HG02943 (cell line): ENCODE measurements around the gene PDZD2.
"Not testable (repeated sequence)": the region's sequence is repeated elsewhere in the genome, so short reads cannot be mapped to it uniquely, and the experiment has no call there.

Experiments
- ATAC-seq: cut with Tn5 transposase; IDR thresholded peaks from one replicate; pipeline ENCODE4 v1.9.1; 2021; ENCODE audit warnings: mild to moderate bottlenecking, low read depth, moderate library complexity; ENCODE audit not compliant: unreplicated experiment

PDZD2 gene

DNA sequence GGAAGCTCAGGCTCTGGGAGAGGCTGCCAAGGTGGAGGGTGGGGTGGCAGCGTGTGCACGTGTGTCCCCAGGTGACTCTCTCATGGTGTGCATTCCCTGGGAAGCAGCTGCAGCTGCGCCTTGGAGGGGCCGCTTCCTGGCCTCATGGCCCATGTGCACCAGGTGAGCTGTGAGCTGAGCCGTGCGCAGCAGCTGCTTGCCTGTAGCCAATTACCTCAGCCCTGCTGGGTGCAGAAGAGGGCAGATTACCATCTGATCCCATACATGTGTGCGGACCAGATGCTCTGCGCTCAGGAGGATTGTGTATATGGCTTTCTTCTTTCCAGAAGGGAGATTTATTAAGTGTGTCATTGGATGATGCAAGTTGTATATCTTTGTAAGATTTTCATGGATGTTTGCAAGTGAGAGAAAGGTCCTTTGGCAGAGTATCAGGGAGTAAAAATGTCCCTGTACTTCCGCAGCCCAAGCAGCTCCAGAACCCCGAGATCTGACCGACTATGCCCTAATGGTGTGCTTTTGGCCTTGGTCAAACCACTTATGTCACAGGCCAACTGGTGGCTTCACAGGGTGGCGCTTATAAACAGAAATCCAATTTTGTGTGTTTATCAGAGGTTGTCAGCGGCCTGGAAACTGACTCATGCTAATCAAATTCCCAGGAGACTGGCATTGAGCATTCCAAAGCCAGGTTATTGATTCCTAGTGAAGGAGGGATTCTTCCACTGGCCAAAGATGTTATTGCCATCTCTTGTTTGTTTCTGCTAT is 305.9 kb downstream of the PDZD2 start:
- ATAC-seq: no peak

DNA sequence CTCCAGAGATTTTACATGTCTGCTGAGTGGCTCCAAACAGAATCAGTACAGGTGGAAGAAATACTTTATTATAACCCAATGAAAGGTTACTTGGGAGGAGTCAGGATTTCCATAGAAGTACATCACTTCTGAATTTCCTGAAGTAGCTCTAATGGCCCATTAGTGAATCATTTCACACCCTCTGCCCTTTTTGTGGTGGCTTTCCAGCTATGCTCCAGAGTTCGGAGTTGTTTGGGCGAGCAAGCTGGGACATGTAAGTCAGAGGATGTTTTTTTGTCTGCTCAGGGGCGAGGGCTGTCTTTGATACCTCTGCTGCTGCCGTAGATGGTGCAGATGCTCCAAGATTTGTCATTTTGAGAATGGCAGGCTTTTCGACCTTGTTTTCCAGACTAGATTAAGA is 309.1 kb downstream of the PDZD2 start:
- no peak for ATAC-seq

DNA sequence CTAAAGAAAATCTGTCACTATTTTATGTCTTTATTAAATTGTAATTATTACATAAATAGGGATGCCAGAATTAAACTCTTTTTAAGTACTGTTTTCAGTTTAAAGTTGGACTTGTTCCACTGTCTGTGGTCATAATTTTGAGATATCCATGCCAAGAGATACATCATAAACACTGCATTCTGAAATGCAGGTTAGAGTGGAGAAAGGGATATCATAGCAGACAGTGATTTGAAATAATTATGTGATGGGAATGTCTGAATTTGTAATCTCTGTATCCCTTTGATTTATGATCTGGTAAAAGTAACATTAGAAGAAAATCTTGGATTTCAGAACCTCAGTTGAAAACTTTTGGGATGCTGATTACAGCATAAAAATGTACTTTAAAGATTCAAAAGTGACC is 313.1 kb downstream of the PDZD2 start:
- no peak for ATAC-seq

DNA sequence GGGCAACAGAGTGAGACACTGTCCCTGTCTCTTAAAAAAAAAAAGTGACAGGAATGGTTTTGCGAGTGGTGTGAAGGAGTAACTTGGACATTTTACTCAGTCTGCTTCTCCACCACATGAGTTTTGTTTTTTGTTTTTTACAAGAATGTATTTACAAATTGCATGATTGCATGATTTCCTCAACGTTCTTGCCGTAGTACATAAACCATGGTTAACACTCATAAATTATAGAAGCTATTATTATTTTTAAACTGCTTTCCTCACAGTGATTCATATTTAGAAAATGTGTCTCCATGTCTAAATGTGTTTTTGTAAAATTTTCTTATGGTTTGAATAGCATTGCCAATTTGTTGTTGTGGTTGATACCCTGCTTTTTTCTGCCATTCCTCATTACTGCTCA is 315.2 kb downstream of the PDZD2 start:
- ATAC-seq: no peak

DNA sequence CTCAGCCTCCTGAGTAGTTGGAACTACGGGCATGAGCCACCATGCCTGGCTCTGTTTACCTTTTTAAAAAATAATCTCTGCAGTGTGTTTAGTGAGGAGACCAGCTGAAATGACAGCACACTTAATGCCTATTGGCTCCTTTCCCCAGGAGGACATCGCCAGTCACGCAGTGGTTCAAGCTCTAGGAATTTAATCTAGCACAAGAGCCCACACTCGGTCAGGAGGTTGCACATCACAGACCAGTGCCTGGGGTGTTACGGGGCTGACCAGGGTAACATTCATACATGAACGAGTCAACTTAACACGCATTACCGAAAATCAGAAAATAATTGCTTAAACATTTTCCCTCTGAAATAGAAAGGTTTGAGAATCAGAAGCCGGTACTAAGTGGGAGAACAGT is 318.2 kb downstream of the PDZD2 start:
- ATAC-seq: no peak

DNA sequence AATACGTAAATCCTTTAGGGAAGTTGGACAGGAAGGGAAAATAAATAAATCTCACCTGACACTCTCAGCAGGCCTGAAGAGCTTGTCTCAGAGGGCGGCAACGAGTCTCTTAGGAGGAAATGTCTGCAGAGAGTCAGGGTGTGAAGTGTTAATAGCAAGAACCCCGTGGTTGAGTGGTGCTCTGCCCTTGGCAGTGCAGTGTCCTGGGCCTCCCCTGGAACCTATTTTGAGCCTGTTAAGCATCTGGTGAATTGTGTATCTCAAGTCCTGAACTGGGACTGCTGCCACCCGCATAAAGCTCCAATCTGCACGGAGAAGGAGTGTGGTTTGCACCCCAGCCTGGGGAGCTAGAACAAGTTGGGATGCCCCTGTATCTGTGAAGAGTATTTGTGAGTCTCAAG is 323.4 kb downstream of the PDZD2 start:
- no peak for ATAC-seq

DNA sequence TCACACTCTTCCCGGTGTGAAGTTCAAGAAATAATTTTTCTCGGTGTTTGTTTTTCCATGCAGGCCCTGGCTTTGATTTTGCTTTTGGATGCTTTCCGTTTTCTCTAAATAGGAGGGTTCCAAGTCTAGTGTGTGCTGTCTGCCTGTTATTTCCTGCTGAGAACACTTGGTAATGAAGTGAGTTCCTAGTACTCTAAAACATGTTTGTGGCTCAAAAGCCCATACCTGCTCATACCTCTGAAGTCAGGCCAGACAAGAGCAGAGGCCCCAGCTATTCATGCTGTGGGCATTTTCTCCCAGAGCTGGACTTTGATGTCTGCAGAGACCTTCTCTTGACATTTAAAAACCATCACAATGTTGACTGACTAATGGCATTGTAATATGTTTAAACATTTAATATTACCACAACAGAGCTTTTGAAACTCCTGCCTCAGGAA is 324.0 kb downstream of the PDZD2 start:
- ATAC-seq: no peak

DNA sequence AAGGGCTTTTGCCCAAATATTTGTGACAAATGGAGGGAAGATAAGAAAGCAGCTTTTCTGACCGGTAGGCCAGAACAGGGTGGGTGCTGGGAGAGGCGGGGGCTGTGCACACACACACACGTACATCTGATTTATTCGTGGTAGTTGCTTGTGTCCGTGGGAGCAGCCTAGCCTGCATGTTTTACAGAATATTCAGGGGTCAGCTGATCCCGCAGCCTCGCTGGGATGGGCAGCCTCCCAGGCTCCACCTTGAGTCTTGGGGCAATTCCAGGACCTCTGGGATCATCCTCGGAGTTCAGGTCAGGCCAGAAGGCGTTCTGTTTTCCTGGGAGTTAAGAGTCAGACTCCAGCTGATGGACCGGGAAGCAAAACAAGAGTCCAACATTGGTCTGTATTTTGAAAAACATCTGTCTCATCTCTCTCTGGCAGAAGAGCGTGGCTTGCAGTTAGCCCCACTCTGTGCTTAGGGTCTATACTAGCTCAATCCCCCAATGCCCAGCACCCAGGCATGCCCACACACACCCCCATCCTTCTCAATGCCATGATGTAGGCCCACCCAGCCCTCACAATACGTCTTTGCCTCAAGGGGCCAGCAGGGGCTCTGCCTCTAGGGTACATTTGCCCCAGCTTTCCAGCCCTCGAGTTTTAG is 324.6 kb downstream of the PDZD2 start:
- no peak for ATAC-seq

DNA sequence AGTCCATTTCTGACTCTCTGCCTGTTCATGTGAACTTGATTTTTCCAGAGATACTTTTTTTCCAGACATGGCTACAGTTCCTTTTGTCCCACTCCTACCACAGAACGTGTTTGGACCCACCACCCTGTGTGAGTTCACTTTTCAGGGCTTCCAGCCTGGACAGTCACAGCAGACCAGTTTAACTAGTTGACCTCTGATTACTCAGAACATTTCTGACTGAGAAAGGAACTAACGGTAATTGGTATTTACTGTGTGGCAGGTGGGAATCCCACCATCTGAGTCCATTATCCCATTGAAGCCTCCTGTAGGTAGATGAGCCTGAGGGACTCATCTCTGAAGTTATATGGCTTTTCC is 325.1 kb downstream of the PDZD2 start:
- no peak for ATAC-seq

DNA sequence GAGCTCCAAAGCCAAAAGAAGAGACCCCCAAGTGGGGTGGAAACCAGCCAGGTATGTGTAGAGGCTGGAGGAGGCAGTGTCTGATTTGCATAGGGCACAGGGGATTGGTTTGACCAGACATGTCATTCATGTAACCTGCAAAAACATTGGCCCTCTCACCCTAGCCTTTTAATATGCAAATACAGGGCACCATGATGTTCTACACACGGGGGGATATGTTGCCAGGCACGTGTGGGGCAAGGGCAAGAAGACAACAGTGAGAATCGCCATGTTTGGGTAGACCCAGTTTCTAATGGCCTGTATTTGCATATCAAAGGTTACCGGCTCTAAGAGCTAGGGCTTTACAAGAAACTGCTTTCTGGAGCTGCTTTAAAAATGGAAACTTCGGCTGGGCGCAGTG is 326.3 kb downstream of the PDZD2 start:
- ATAC-seq: no peak

DNA sequence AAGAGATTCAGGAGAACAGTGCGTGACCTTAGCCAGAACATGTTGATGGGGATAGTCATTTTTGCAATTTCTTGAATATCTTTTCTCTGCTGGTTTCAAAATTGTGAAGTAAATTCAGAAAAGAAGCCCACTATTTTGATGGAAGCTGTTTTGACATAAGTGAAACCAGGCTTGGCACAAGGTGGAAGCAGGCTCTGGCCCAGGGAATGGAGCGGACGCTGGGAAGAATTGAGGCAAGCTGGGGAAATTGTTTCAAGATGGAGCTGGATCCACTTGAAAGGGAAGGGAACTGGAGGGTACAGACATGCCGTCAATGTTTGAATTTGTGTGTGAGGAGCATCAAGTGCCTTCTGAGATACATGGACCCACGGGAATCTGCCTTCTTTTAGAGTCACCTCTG is 328.0 kb downstream of the PDZD2 start:
- ATAC-seq: no peak

DNA sequence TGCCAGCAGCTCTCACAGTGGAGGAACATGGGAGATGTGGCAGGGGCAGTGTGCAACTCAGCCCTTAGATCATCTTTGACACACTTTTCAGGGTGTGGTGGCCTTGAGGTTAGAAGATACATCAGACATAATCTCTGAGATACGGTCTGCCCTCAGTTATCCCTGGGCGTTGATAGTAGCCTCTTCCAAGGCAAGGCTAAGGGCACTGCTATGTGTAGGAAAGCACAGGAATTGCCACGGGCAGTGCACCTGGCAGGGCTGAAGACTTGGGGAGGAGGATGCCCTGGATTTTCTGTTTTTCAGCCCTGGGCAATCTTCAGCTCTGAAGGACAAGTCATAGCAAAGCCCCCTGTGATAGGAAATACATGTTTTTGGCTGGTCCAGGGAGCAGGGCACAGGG is 328.5 kb downstream of the PDZD2 start:
- ATAC-seq: no peak

DNA sequence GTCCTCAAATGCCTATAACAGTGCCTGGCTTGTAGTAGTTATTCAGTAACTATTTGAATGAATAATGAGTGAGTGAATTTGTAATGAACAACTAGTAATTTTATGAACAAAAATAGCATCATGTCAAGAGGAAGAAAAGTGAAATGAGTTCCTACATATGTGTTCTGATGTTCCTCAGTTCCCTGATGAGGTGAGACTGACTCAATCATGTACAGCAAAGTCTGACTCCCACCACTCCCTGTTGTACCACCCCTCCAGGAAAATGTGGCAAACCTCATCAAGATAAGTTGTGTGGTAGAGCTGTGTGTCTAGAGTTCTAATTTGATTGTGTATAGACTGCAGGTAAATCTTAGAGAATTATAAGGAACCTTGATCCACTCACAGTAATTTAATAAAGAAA is 333.6 kb downstream of the PDZD2 start:
- no peak for ATAC-seq

DNA sequence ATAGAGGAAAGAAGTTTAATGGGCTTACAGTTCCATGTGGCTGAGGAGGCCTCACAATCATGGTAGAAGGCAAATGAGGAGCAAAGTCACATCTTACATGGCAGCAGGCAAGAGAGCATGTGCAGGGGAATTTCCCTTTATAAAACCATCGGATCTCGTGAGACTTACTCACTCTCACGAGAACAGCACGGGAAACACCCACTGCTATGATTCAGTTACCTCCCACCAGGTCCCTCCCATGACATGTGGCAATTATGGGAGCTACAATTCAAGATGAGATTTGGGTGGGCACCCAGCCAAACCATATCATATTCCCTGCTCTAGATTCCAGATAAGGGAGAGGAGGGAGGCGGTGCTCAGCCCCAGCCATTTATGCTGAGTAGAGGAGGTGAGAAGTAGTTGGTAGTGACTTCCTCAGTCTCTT is 336.3 kb downstream of the PDZD2 start:
- ATAC-seq: not testable (repeated sequence)

DNA sequence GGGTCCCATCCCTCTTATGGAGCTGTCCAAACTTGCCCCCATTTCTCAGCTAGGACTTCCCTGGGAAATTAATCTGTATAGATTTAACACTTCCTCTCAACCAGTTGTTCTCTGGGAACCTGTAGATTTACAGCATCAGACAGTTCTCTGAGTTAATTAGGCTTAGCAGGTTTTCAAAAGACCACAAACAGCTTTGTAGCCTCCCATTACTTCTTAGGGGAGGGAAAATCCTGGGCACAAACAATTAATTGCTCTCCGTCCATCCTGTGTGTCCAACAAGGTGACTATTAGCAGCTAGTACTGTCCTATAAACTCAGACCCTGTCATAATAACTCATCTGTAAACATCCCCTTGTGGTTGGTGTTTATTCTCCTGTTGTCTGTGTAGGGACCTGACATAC is 337.2 kb downstream of the PDZD2 start:
- ATAC-seq: no peak

DNA sequence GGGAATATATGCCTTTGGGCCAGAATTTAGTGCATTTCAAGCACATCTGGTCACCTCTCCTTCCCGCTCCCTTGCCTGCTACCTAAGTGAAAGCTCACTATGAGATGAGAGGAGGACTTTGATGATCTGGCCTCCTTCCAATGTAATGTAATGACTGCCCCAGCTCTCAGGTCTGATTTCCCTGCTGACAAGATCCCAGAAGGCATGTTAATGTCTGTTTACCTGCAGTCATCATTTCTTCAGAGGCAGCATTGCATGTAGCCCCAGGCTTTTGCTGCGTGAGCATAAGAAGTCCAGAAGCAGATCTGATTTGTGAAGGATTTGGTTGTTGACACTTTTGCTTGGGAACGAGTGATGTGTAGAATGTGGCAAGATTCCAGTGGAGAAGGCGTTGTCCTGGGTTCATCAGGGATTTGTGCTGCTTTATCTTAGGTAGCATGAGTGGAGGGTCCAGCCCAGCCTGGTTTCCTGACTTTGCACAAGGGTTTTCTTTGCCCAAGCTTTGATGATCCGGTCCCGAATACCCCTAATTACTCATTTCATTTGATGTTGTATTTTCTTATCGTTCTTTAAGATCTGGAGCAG is 342.5 kb downstream of the PDZD2 start:
- no peak for ATAC-seq

DNA sequence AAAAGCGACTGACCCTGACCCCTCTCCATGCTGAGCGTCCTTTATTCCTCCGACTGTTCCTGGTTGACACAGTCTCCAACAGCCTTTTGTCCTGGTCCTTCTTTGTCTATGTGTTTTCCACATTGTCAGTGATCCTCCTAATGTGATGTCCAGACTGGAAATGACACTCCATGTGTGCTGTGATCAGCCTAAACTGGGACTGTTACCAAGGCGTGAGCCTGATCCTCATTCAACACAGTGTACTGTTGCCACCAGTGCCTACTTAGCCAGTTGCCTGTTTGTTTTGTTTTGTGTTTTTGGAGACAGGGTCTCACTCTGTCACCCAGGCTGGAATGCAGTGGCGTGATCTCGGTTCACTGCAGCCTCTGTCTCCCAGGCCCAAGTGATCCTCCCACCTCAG is 343.1 kb downstream of the PDZD2 start:
- ATAC-seq: no peak

DNA sequence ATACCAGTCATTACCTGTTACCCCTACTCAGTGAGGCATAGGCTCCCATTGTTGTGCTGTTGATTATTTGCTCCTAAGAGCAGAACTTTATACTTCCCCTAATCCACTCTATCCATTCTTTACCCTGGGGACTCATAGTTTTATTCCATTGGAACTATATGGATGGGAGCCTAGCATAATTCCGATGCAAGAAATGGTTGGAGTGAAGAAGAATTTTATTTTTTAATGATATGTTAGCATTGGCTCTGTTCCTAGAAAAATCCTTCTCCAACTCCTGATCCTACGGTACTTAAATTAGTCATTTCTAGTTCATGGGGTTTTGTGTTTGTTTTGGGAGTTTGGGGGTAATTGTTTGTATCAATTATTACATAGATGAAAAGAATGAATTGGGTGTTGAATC is 343.7 kb downstream of the PDZD2 start:
- ATAC-seq: no peak

DNA sequence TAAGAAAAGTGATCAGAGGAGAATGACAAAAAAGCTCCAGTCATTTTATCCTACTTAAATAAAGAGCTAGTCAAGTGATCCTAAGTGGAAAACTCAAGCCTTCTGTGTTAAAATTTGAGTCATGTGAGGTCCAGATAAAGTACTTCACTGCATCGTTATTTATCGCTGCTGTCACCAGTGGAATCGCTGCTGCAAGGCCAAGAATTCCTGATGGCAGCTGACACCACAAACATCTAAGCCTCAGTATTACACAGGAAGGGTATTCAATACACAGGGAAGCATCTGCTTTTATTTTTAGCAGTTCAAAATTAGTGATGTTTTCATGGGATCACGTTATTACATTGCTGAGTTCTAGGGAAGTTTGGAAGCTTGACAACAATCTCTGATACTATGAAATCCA is 344.9 kb downstream of the PDZD2 start:
- no peak for ATAC-seq

DNA sequence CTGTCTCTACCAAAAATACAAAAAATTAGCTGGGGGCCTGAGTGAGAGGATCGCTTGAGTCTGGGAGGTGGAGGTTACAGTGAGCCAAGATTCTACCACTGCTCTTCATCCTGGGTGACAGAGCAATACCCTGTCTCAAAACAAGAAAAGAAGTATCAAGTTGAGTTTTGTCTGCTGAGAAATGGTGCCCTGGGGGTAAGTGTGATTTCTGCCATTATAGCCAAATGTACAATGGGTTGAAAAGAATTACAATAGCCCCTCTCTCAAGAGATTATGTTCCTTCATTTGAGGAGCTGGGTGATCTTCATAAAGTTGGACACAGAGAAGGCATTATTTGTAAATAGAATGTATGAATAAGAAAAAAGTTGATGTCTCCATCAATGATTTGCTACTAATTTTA is 345.8 kb downstream of the PDZD2 start:
- ATAC-seq: no peak

DNA sequence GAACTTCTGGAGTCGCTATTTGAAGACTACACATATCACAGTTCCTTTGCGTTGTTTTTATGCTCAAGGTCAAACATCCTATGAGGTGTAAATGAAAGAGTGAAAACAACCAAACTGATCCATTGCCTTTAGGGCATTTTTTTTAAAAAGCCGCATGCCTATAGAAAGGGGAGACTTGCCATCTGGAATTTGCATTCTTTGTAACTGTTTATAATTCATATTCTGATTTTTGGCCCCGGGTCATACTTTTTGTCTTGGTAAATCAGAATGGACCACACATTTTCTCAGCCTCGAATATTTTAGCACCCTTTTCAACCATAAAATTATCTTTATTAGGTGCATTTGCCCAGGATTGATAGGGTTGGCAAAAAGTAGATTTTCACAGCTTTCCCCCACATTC is 347.2 kb downstream of the PDZD2 start:
- ATAC-seq: no peak
